Measurements from ENCODE around the gene OLFM1. TPM values are rescaled to one million over a fixed set of nuclear protein-coding genes. Genes with fewer than 3 reads are reported as not detected.

OLFM1 gene
- total RNA-seq, 1 experiment from 2014 or later: 3.5 TPM

DNA sequence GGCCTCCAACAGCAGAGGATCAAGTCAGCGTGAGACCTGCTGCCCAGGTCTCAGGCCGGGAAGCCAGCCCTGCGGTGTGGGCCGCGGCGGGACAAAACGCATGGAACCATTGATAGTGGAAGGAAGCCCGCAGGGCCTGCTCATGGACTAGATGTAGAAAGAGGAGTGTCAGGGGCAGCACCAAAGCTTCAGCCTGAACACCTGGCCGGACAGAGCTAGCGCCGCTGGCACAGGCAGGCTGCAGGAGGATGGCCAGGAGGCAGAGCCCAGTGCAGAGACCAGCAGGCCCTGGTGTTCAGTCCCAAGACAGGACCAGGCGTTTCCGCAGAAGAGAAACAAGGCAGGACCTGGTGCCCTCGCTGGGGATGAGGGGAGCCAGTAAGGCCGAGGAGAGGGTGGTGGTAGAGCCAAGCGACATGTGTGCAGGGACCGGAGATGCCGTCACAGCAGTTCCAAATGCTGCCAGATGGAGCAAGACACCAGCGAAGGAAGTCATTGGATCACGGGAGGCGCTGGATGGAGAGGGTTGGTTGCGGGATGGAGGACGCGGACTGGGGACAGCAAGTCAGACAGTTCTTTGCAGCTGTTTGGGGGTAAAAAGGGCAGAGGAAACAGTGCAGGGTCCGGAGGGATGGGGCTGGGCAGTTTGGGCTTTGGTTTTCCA, 42.1 kb upstream of the OLFM1 start (continued):
- TF ChIP-seq POLR2AphosphoS5 (IDR thresholded peaks at IDR 0.05; ENCODE audit: low read depth, low read length): no peak
- no peak for TF ChIP-seq EZH2 (IDR thresholded peaks at IDR 0.05)

GRCh38 chr9:135045928-135046738, 41.3 kb upstream of the OLFM1 start:
- H3K9me3 ChIP-seq (ENCODE audit: control insufficient read depth in 1 of 2, insufficient read depth in 1 of 2, low read depth in 1 of 2, low read length in 2 of 2): no peaks in the 10 kb centered on the region
- no peak overlapping the region for H3K9ac ChIP-seq (ENCODE audit: low read length)
- no peaks in the 10 kb centered on the region for H3K4me1 ChIP-seq (ENCODE audit: control insufficient read depth in 1 of 2, insufficient read depth in 2 of 2, low read length in 2 of 2)
- no peaks in the 10 kb centered on the region for H3K36me3 ChIP-seq (ENCODE audit: control insufficient read depth in 1 of 2, insufficient read depth in 2 of 2, low read length in 2 of 2)
- ChIA-PET CTCF (no interaction called here), POLR2A (no interaction called here), RAD21 (ENCODE audit: low non-redundant PET in 1 of 2, low total read pairs in 2 of 2, uncharacterized antibody in 2 of 2, unreplicated experiment in 2 of 2) (no interaction called here)
- ATAC-seq: no peak
- peaks cover 36% of the 10 kb centered on the region for H3K27me3 ChIP-seq (ENCODE audit: insufficient read depth, low read length)
- no peaks in the 10 kb centered on the region for H3K9me2 ChIP-seq (ENCODE audit: insufficient read depth)
- no peak overlapping the region for H2AFZ ChIP-seq (ENCODE audit: low read depth, low read length, poor library complexity, severe bottlenecking)
- no peaks in the 10 kb centered on the region for H4K20me1 ChIP-seq (ENCODE audit: insufficient read depth)
- no peak overlapping the region for H3K4me2 ChIP-seq (ENCODE audit: low read length)
- intact Hi-C loops (cut with micrococcal nuclease): no loop called here
- no peaks in the 10 kb centered on the region for H3K79me2 ChIP-seq (ENCODE audit: insufficient read depth, low read length)
- H3K4me3 ChIP-seq (replicated peaks in 1 of 2; ENCODE audit: low read depth in 1 of 2, low read length in 2 of 2): no peak overlapping the region
- no TSS peak for BruUV-seq (replicated peaks)
- DNase-seq (ENCODE audit: low read depth, low spot score): no peak
- no peak overlapping the region for H3K27ac ChIP-seq (ENCODE audit: low read depth, low read length)
- TF ChIP-seq EGR1 (IDR thresholded peaks at IDR 0.05; ENCODE audit: low read depth) (no peak), SP1 (IDR thresholded peaks at IDR 0.05; ENCODE audit: low read depth) (no peak), SRF (IDR thresholded peaks at IDR 0.05; ENCODE audit: low read depth) (no peak), CBX3 (IDR thresholded peaks at IDR 0.05; ENCODE audit: low read depth) (no peak), ZNF274 (IDR thresholded peaks at IDR 0.05; ENCODE audit: low read depth, low read length) (no peak), MAX (IDR thresholded peaks at IDR 0.05) (no peak), CEBPB (IDR thresholded peaks at IDR 0.05; ENCODE audit: low read depth) (no peak), TCF7L2 (IDR thresholded peaks at IDR 0.05; ENCODE audit: borderline replicate concordance, extremely low read depth, insufficient read depth, insufficient read length) (no peak), POLR2A (IDR thresholded peaks at IDR 0.05; ENCODE audit: borderline replicate concordance, extremely low read depth, insufficient read depth, insufficient read length) (no peak), POLR2AphosphoS5 (IDR thresholded peaks at IDR 0.05; ENCODE audit: low read depth, low read length) (no peak), REST (IDR thresholded peaks at IDR 0.05; ENCODE audit: low read depth) (no peak)
- TF ChIP-seq, protein P1, sequence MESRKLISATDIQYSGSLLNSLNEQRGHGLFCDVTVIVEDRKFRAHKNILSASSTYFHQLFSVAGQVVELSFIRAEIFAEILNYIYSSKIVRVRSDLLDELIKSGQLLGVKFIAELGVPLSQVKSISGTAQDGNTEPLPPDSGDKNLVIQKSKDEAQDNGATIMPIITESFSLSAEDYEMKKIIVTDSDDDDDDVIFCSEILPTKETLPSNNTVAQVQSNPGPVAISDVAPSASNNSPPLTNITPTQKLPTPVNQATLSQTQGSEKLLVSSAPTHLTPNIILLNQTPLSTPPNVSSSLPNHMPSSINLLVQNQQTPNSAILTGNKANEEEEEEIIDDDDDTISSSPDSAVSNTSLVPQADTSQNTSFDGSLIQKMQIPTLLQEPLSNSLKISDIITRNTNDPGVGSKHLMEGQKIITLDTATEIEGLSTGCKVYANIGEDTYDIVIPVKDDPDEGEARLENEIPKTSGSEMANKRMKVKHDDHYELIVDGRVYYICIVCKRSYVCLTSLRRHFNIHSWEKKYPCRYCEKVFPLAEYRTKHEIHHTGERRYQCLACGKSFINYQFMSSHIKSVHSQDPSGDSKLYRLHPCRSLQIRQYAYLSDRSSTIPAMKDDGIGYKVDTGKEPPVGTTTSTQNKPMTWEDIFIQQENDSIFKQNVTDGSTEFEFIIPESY (IDR thresholded peaks at IDR 0.05; ENCODE audit: extremely low read depth, insufficient replicate concordance, low read length): no peak
- TF ChIP-seq, protein P2, sequence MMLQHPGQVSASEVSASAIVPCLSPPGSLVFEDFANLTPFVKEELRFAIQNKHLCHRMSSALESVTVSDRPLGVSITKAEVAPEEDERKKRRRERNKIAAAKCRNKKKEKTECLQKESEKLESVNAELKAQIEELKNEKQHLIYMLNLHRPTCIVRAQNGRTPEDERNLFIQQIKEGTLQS (IDR thresholded peaks at IDR 0.05): no peak
- TF ChIP-seq, protein P3, sequence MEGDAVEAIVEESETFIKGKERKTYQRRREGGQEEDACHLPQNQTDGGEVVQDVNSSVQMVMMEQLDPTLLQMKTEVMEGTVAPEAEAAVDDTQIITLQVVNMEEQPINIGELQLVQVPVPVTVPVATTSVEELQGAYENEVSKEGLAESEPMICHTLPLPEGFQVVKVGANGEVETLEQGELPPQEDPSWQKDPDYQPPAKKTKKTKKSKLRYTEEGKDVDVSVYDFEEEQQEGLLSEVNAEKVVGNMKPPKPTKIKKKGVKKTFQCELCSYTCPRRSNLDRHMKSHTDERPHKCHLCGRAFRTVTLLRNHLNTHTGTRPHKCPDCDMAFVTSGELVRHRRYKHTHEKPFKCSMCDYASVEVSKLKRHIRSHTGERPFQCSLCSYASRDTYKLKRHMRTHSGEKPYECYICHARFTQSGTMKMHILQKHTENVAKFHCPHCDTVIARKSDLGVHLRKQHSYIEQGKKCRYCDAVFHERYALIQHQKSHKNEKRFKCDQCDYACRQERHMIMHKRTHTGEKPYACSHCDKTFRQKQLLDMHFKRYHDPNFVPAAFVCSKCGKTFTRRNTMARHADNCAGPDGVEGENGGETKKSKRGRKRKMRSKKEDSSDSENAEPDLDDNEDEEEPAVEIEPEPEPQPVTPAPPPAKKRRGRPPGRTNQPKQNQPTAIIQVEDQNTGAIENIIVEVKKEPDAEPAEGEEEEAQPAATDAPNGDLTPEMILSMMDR (IDR thresholded peaks at IDR 0.05 in 2 of 3, conservative IDR thresholded peaks at IDR 0.05 in 1 of 3; ENCODE audit: borderline replicate concordance in 1 of 3, insufficient read depth in 1 of 3, low read depth in 2 of 3, low read length in 2 of 3): no peak
